ENCODE results near the gene CDK6.

- TF ChIP-seq, protein P1, sequence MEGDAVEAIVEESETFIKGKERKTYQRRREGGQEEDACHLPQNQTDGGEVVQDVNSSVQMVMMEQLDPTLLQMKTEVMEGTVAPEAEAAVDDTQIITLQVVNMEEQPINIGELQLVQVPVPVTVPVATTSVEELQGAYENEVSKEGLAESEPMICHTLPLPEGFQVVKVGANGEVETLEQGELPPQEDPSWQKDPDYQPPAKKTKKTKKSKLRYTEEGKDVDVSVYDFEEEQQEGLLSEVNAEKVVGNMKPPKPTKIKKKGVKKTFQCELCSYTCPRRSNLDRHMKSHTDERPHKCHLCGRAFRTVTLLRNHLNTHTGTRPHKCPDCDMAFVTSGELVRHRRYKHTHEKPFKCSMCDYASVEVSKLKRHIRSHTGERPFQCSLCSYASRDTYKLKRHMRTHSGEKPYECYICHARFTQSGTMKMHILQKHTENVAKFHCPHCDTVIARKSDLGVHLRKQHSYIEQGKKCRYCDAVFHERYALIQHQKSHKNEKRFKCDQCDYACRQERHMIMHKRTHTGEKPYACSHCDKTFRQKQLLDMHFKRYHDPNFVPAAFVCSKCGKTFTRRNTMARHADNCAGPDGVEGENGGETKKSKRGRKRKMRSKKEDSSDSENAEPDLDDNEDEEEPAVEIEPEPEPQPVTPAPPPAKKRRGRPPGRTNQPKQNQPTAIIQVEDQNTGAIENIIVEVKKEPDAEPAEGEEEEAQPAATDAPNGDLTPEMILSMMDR (conservative IDR thresholded peaks at IDR 0.05; ENCODE audit: low read depth, low read length), result no peak
- TF ChIP-seq EZH2phosphoT487 (IDR thresholded peaks at IDR 0.05; ENCODE audit: borderline replicate concordance, low read length), result no peak
Measured at GRCh38 chr7:92709150-92709549, 127.2 kb downstream of the CDK6 start.
